Kidney capillary endothelial cell (primary cell): ENCODE measurements around the gene DBET.
A peak's percentile ranks its signal among the peaks of the same experiment; 100 is the strongest.
"Not testable (repeated sequence)": the region's sequence is repeated elsewhere in the genome, so short reads cannot be mapped to it uniquely, and the experiment has no call there.

ENCODE experiments used
- DNase-seq: peaks from one replicate; pipeline ENCODE4 v3.0.0-alpha.2; 2018; ENCODE audit warnings: low spot score

Gene DBET

DNA sequence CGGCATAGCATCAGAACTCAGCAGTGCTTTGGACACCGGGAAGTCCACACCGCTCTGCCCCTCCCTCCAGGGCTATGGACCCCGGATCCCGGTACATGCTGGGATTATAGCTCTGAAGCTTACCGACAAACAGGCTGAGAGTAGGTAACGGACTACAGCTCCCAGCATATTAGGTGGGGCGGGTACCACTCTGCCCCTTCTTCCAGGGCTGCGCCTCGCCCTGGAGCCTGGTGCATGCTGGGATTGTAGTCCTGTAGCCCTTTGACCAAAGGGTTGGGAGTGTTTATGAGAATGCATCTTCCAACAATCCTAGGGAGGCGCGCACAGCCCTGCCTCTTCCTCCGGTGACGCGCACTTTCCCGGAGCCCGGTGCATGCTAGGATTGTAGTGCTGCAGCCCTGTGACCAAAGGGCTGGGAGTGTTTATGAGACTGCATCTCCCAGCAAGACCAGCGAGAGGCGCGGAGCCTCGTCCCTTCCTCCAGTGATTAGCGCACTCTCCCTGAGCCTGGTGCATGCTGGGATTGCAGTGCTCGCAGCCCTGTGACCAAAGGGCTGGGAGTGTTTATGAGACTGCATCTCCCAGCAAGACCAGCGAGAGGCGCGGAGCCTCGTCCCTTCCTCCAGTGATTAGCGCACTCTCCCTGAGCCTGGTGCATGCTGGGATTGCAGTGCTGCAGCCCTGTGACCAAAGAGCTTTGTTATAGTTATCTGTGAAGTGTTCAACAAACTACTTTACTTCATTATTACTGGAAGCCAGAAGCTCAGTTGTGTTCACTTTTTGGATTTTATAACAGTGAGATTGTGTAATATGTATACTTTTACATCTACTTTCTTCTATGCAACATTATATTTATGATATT lies 14.7 kb upstream of the DBET start:
- not testable (repeated sequence) for DNase-seq

DNA sequence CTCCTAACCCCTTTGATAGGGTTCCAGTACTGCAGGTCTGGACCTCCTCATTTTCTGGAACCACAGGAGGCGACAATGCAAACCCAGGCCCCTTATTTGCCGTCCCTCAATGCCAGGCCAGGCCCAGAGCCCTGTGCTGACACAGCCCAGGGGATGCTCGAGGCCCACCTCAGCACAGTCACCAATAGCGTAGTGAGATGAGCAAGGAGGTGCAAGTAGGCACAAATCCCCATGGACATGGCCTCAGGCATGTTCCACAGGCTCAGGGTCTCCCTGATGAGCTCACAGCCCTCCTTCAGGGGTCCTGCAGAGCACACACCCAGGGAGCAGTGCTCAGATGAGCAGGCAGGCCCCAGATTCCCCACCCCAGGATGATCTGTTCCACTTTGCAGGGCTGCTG lies 5.3 kb upstream of the DBET start:
- DNase-seq = not testable (repeated sequence)

DNA sequence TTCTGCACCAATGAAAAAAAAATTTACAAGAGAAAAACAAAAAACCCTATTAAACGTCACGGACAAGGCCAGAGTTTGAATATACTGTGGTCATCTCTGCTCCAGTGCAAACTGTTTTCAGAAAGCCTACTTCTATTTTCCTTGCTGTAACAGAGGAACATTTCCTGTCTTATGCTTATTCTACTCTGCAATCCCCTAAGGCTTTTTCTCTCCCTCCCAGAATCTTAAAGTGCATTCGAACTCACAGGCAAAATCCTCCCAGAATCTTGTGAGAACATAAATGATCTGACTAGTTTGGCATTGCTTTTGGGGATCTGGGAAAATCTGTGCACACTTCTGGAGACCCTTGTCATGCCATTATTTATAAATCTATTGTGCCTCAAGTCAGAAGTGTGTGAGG lies 503 bp downstream of the DBET start:
- not testable (repeated sequence) for DNase-seq

GRCh38 chr4:190068351-190068750 lies 4.0 kb downstream of the DBET start:
- not testable (repeated sequence) for DNase-seq

GRCh38 chr4:190093052-190093451 lies 28.8 kb downstream of the DBET start:
- not testable (repeated sequence) for DNase-seq

DNA sequence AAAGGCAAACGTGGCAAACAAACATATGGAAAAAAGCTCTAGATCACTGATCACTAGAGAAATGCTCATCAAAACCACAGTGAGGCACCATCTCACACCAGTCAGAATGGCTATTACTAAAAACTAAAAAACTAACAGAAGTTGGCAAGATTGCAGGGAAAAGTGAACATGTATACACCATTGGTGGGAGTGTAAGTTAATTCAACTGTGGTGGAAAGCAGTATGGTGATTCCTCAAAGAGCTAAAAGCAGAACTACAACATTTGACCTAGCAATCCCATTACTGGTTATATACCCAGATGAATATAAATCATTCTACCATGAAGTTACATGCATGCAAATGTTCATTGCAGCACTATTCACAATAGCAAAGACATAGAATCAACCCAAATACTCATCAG lies 29.7 kb downstream of the DBET start:
- DNase-seq = not testable (repeated sequence)

DNA sequence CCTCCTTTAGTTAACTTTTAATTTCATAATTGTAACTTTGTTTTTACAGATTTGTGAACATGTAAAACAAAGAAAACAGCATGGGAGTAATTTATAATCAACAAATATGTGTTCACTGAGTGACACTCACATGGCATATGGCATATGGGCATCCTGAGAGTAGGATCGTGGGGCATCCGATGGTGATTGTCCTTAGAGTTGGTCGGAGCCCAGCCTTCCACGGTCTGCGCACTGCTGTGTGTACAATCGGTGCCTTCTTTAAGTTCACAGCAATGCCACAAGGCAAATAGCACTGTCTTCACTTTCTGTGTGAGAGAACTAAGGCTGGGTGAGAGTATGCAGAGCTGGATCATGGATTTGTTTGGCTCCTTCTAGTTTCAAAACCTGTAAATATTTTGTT lies 31.0 kb downstream of the DBET start:
- DNase-seq = not testable (repeated sequence)

DNA sequence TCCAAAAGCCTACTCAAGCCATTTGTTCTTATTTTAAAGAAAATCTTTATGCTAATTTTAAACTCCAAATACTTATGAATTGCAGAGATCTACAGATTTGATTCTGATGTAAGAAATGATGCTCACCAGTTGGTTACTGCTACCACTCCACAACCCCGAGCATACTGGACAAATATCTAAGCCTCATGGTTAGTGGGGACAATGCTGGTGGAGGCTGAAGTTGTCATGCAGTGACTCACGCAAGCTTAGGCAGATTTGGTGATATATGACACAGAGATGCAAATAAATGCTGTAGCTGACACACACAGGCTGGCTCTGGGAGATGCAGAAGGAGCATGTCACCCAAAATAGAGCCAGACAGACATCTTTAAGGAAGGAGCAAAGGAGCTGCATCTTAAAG lies 35.3 kb downstream of the DBET start:
- not testable (repeated sequence) for DNase-seq

DNA sequence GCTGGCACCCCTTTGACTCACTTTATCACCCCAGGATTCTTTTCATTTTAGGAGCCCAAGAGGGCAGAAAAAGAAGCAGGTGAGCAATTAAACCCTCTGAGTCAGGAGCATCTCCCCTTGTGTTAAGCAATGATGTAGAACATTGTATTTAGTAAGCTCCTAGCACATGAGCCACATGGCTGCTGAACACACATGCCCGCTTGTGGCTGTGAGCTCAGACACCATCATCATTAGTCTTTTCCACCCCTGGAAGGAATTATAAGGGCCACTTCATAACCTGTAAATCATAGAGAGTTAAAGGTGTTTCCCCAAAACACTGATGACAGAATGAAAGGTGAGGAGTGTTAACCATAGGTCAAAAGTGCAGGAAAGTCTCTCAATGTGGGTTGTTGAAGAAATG lies 37.2 kb downstream of the DBET start:
- not testable (repeated sequence) for DNase-seq

DNA sequence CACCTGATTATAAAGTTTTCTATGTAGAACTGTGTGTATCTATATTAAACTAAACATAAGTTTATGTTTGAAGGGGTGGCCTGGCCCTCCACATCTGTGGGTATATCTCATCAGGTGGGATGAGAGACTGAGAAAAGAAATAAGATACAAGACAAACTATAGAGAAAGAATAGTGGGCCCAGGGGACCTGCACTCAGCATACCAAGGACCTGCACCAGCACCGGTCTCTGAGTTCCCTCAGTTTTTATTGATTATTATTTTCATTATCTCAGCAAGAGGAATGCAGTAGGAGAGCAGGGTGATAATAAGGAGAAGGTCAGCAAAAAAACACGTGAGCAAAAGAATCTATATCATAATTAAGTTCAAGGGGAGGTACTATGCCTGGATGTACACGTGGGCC lies 41.9 kb downstream of the DBET start:
- not testable (repeated sequence) for DNase-seq

GRCh38 chr4:190106611-190107480 lies 42.5 kb downstream of the DBET start:
- DNase-seq = peak; percentile 0

- DNase-seq = peak; percentile 1
Observed at GRCh38 chr4:190107766-190108485, 43.6 kb downstream of the DBET start.

GRCh38 chr4:190108756-190109155 lies 44.5 kb downstream of the DBET start:
- DNase-seq = peak; percentile 0

DNA sequence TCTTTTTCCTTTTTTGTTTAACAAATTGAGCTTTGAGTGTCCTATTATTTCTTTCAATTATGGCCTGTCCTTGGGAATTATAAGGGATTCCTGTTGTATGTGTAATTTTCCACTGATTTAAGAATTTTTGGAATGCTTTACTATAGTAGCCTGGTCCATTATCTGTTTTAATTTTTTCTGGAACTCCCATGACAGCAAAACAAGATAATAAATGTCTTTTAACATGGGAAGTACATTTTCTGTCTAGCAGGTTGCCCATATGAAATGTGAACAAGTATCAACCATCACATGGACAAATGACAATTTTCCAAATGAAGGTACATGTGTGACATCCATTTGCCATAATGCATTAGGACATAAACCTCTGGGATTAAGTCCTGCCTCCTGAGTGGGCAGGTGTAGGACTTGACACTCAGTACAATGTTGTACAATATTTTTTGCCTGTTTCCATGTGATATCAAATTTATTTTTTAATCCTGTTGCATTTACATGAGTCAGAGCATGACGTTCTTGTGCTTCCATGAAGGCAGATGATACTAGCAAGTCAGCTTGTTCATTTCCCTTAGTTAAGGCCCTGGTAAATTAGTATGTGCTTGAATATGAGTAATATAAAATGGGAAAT lies 45.2 kb downstream of the DBET start:
- peak; percentile 0 for DNase-seq

- DNase-seq = not testable (repeated sequence)
Observed at GRCh38 chr4:190110033-190110432, 45.7 kb downstream of the DBET start.

DNA sequence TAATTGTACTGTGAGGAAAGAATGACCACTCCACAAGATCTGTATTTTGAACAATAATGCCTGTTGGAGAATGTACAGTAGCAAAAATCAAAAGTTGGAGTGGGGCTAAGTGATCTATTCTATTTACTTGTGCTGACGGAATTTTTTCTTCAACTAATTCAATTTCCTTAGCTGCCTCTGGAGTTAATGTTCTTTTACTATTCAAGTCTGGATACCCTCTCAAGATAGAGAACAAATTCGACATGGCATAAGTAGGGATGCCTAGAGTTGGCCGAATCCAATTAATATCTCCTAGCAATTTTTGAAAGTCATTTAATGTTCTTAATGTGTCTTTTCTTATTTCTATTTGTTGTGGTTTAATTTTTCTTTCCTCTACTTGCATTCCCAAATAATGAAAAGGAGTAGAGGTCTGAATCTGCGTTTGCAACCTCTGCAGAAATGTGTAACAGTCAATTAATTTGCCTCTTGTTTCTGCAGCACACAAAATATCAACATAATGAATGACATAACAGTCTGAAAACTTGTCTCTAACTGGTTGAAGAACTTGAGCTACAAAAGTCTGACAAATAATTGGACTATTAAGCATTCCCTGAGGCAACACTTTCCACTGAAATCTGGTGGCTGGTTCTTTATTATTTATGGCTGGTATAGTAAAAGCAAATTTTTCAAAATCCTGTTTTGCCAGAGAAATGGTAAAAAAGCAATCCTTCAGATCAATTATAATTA lies 46.4 kb downstream of the DBET start:
- peak; percentile 1 for DNase-seq

- not testable (repeated sequence) for DNase-seq
Observed at GRCh38 chr4:190112879-190113278, 48.6 kb downstream of the DBET start.

GRCh38 chr4:190114991-190115390 lies 50.7 kb downstream of the DBET start:
- DNase-seq = not testable (repeated sequence)
